Measurements from ENCODE around the gene RAB11A. TPM values are rescaled to one million over a fixed set of nuclear protein-coding genes. Genes with fewer than 3 reads are reported as not detected.

Gene RAB11A
- total RNA-seq: 54.2 TPM

- ATAC-seq (peak; percentile 98), DNase-seq (ENCODE audit: low spot score) (peak; percentile 96)
Observed at GRCh38 chr15:65869126-65869953, at the start of gene RAB11A. RAB11A (plus strand) TSS chr15:65869491; CDS start chr15:65869586, 95 bp downstream.

- no peak for DNase-seq (ENCODE audit: low spot score)
- no peak for ATAC-seq
Observed at GRCh38 chr15:65819563-65819960, 49.7 kb upstream of the RAB11A start.

GRCh38 chr15:65821070-65821469 lies 48.2 kb upstream of the RAB11A start:
- ATAC-seq: no peak
- DNase-seq (ENCODE audit: low spot score): no peak

GRCh38 chr15:65822316-65822715 lies 47.0 kb upstream of the RAB11A start:
- no peak for ATAC-seq
- DNase-seq (ENCODE audit: low spot score): no peak

GRCh38 chr15:65824031-65824743 lies 45.1 kb upstream of the RAB11A start:
- ATAC-seq: peak; percentile 97
- peak; percentile 59 for DNase-seq (ENCODE audit: low spot score)

- DNase-seq (ENCODE audit: low spot score): no peak
Observed at GRCh38 chr15:65824941-65825544, 44.2 kb upstream of the RAB11A start.

GRCh38 chr15:65827065-65827464 lies 42.2 kb upstream of the RAB11A start:
- ATAC-seq: no peak

More at GRCh38 chr15:65824941-65825544, 44.2 kb upstream of the RAB11A start:
- peak; percentile 63 for ATAC-seq

GRCh38 chr15:65828585-65828984 lies 40.7 kb upstream of the RAB11A start:
- ATAC-seq (no peak), DNase-seq (ENCODE audit: low spot score) (no peak)

More at GRCh38 chr15:65827065-65827464, 42.2 kb upstream of the RAB11A start:
- DNase-seq (ENCODE audit: low spot score): no peak

- ATAC-seq (peak; percentile 52), DNase-seq (ENCODE audit: low spot score) (peak; percentile 37)
Observed at GRCh38 chr15:65829130-65829764, 40.0 kb upstream of the RAB11A start.

GRCh38 chr15:65832549-65833364 lies 36.5 kb upstream of the RAB11A start:
- DNase-seq (ENCODE audit: low spot score) (peak; percentile 94), ATAC-seq (peak; percentile 88)

- DNase-seq (ENCODE audit: low spot score) (peak; percentile 70), ATAC-seq (peak; percentile 41)
Observed at GRCh38 chr15:65833501-65834205, 35.6 kb upstream of the RAB11A start.

- peak; percentile 40 for DNase-seq (ENCODE audit: low spot score)
- ATAC-seq: no peak
Observed at GRCh38 chr15:65834603-65835282, 34.5 kb upstream of the RAB11A start.

GRCh38 chr15:65835447-65835846 lies 33.8 kb upstream of the RAB11A start:
- ATAC-seq: no peak
- DNase-seq (ENCODE audit: low spot score): no peak

- ATAC-seq (no peak), DNase-seq (ENCODE audit: low spot score) (no peak)
Observed at GRCh38 chr15:65836665-65837064, 32.6 kb upstream of the RAB11A start.

- DNase-seq (ENCODE audit: low spot score): no peak
- no peak for ATAC-seq
Observed at GRCh38 chr15:65837301-65838294, 31.7 kb upstream of the RAB11A start.

- DNase-seq (ENCODE audit: low spot score): peak; percentile 33
Observed at GRCh38 chr15:65839354-65839901, 29.9 kb upstream of the RAB11A start.

GRCh38 chr15:65839985-65840384 lies 29.3 kb upstream of the RAB11A start:
- DNase-seq (ENCODE audit: low spot score): no peak
- ATAC-seq: peak; percentile 37

More at GRCh38 chr15:65839354-65839901, 29.9 kb upstream of the RAB11A start:
- peak; percentile 61 for ATAC-seq
